NCI-H2081 (cell line): ENCODE measurements around the gene SELENOP.
"Not testable (repeated sequence)": the region's sequence is repeated elsewhere in the genome, so short reads cannot be mapped to it uniquely, and the experiment has no call there.

Experiments used
- DNase-seq, 2 experiments: peaks; one replicate each; lab custom pipeline; 2025; lab: John Stamatoyannopoulos, UW

Gene SELENOP, protein sequence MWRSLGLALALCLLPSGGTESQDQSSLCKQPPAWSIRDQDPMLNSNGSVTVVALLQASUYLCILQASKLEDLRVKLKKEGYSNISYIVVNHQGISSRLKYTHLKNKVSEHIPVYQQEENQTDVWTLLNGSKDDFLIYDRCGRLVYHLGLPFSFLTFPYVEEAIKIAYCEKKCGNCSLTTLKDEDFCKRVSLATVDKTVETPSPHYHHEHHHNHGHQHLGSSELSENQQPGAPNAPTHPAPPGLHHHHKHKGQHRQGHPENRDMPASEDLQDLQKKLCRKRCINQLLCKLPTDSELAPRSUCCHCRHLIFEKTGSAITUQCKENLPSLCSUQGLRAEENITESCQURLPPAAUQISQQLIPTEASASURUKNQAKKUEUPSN

GRCh38 chr5:42811591-42812446 lies at the start of gene SELENOP:
SELENOP (minus strand) TSS chr5:42811892; CDS start chr5:42808353, 3,539 bp downstream.
- DNase-seq = peak; percentile 41 to 78

- no peak for DNase-seq
These were observed 47.0 kb upstream of the SELENOP start for GRCh38 chr5:42858687-42859086.

DNA sequence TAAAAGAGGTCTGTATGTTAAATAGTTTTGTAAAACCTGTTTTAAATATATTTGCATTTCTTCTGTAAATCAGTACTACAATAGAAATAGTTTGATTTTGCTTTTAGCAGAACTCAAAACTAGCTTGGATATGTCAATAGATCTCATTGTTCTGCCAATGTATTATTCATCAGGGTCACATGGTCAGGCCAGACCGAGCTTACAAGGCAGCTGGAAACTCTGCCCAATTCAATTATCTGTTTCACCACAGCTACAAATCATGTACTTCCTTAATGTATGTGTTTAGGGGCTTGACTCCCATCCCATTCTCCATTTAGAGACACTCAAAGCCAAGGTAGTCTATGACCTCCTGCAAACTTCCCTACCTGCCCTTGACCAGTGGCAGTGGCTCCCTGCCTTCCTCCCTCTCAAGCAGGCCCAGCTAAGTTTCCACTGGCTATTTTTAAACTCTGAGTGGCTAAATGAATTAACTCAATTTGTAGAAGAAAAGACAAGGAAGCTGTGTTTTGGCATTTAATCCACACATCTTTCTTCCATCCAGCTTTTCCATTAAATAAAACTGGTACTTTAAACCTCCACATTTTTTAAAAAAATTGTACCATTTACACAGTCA lies 46.4 kb upstream of the SELENOP start:
- DNase-seq = no peak

- no peak for DNase-seq
These were observed 44.1 kb upstream of the SELENOP start for GRCh38 chr5:42855811-42856210.

DNA sequence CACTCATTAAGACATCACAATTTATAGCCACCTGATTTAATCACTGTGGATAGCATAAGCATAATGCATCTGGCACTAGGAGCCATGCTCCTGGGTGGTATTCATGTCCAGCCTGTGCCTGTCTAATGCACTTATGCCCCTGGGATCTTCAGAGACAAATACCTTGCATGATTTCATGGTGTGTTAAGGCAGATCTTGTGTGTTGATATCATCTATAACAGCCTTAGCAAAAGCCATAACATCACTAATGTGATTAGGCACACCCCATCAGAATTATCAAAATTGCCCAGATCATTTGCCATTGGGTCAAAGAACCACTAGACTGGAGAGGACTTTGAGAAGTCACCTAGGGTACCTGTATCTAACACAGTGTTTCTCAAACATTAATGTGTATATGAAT lies 43.7 kb upstream of the SELENOP start:
- no peak for DNase-seq

- no peak for DNase-seq
These were observed 43.1 kb upstream of the SELENOP start for GRCh38 chr5:42854795-42855194.

GRCh38 chr5:42852826-42853225 lies 41.1 kb upstream of the SELENOP start:
- no peak for DNase-seq

GRCh38 chr5:42851481-42851880 lies 39.8 kb upstream of the SELENOP start:
- DNase-seq = no peak

DNA sequence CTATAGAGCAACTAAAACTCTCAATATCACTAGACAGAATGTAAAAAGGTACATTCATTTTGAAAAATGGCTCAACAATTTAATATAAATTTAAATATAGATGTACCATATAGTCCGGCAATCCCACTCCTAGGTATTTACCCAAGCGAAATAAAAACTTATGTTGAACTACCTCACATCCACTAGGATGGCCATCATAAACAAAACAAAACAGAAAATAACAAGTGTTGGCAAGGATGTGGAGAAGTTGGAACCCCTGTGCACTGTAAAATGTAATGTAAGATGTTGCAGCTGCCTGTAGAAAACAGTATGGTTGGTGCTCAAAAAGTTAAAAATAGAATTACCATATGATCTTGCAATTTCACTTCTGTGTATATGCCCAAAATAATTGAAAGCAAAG lies 36.9 kb upstream of the SELENOP start:
- no peak for DNase-seq

- DNase-seq = not testable (repeated sequence)
These were observed 32.7 kb upstream of the SELENOP start for GRCh38 chr5:42844408-42844807.

GRCh38 chr5:42843675-42844292 lies 32.1 kb upstream of the SELENOP start:
- no peak for DNase-seq

- DNase-seq = no peak
These were observed 31.4 kb upstream of the SELENOP start for GRCh38 chr5:42842921-42843641.

DNA sequence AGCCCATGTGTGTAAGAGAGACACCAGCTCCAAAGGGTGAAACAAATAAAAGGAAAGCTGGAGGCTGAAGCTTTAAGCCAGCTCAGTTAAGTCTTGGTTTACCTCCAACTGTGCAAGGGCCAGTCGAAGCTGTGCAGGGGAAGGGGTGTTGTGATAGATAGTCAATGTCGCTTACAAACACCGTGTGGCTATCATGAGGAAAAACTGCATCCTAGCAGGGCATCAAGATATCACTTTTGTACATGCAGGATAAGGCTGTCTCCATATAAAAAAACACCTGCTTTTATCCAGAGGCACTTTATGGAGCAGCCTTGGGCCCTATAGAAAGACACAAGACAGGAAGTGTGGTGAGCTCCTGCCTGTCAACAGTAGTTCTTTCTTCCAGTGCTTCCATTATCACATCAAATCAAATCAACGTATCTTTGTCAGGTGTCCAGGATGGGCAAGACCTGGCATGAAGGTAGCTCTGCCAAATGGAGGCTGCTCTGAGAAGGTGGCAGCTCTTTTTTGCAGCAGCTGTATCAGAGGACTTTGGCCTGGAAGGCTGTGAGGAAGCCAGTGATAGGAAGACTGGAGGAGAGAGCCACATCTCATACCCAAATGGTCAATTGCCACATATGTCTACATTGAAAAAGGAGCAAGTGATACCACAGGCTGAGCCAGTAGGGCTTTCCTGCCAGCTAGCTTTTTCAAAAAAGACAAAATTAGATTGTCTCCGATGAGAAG lies 29.3 kb upstream of the SELENOP start:
- no peak for DNase-seq

- no peak for DNase-seq
These were observed 28.6 kb upstream of the SELENOP start for GRCh38 chr5:42840269-42840668.

GRCh38 chr5:42839196-42839595 lies 27.5 kb upstream of the SELENOP start:
- DNase-seq = no peak

GRCh38 chr5:42837601-42838000 lies 25.9 kb upstream of the SELENOP start:
- no peak for DNase-seq

GRCh38 chr5:42836070-42836769 lies 24.5 kb upstream of the SELENOP start:
- DNase-seq = no peak

GRCh38 chr5:42832060-42832459 lies 20.4 kb upstream of the SELENOP start:
- no peak for DNase-seq

- no peak for DNase-seq
These were observed 19.2 kb upstream of the SELENOP start for GRCh38 chr5:42830924-42831323.

DNA sequence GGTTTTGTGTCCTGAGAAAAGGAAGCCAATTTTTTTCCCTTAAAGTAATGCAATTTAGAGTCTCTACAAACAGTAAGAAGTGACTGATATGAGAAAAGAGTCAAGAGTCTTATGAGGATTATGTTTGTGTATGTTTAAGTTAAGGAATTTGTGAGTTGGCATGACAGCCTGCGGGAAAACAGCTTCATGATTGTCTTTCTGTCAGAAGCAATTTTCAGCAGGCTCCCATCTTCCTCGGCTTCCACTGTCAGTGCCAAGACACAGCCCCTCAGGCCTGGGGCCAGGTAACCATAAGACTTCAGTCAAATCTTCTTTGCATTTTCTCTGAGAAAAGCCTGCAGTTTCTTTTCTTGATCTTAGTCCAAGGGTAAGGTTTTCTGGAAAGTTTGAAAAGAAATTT lies 17.0 kb upstream of the SELENOP start:
- DNase-seq = no peak
